Progenitor cell of endocrine pancreas (in vitro differentiated cells): ENCODE measurements around the gene TCP10L. TPM values are rescaled to one million over a fixed set of nuclear protein-coding genes. Genes with fewer than 3 reads are reported as not detected.
"Not testable (repeated sequence)": the region's sequence is repeated elsewhere in the genome, so short reads cannot be mapped to it uniquely, and the experiment has no call there.

Source experiments
- DNase-seq: peaks from one replicate; pipeline ENCODE4 v3.0.0; 2021; ENCODE audit warnings: low spot score; ENCODE audit not compliant: unreplicated experiment
- H3K27ac Mint-ChIP-seq: 2 replicates; pipeline ENCODE4 v1.8.0; 2021; ENCODE audit warnings: mild to moderate bottlenecking, moderate library complexity, mixed read lengths
- H3K27me3 Mint-ChIP-seq: 2 replicates; pipeline ENCODE4 v1.8.0; 2021; ENCODE audit warnings: mixed read lengths
- H3K36me3 Mint-ChIP-seq: 2 replicates; pipeline ENCODE4 v1.8.0; 2022; ENCODE audit warnings: mixed read lengths; ENCODE audit not compliant: insufficient read depth
- H3K4me1 Mint-ChIP-seq: 2 replicates; pipeline ENCODE4 v1.8.0; 2021; ENCODE audit warnings: low read depth, mixed read lengths
- H3K4me3 Mint-ChIP-seq: 2 replicates; pipeline ENCODE4 v1.8.0; 2021; ENCODE audit warnings: low read depth, mild to moderate bottlenecking, moderate library complexity, mixed read lengths
- H3K9me3 Mint-ChIP-seq: 2 replicates; pipeline ENCODE4 v1.8.0; 2021; ENCODE audit warnings: low read depth, mixed read lengths
- CTCF ChIP-seq: fragments of 200-600 bp; sonication (generic); IDR thresholded peaks from one replicate; pipeline ENCODE4 v1.5.0; 2021; ENCODE audit warnings: antibody characterized with exemption, mild to moderate bottlenecking; ENCODE audit not compliant: unreplicated experiment
- total RNA-seq: library from RNA; stranded (reverse); gene quantifications from 2 replicates; pipeline ENCODE4 v1.2.1, GENCODE V29; 2021

Gene TCP10L
- total RNA-seq, 1 donor from 2014 or later, result 3.2 TPM

- TF ChIP-seq CTCF, result no peak
- Mint-ChIP-seq H3K36me3 (peaks cover 11% of the 10 kb centered on the region), H3K27me3 (peaks cover 10% of the 10 kb centered on the region), H3K27ac (peak within 1 kb of the TSS; percentile 97), H3K4me1 (peaks cover 2% of the 10 kb centered on the region), H3K9me3 (no peaks in the 10 kb centered on the region), H3K4me3 (peak within 1 kb of the TSS; percentile 94)
- DNase-seq, result peak; percentile 59
These were observed 27.0 kb upstream of the TCP10L start, which contains the start of gene CFAP298 for GRCh38 chr21:32612075-32612998. CFAP298 (minus strand) TSS chr21:32612377; CDS start chr21:32612243, 134 bp downstream.

GRCh38 chr21:32611471-32611997 is 26.2 kb upstream of the TCP10L start:
- no peak for TF ChIP-seq CTCF
- Mint-ChIP-seq H3K4me3 (peak overlapping the region; percentile 94), H3K36me3 (peaks cover 14% of the 10 kb centered on the region), H3K27me3 (peaks cover 9% of the 10 kb centered on the region), H3K27ac (peak overlapping the region; percentile 97), H3K4me1 (peaks cover 2% of the 10 kb centered on the region), H3K9me3 (no peaks in the 10 kb centered on the region)
- DNase-seq, result no peak

GRCh38 chr21:32610940-32611339 is 25.6 kb upstream of the TCP10L start:
- not testable (repeated sequence) for H3K9me3 Mint-ChIP-seq, DNase-seq, H3K27me3 Mint-ChIP-seq, H3K4me1 Mint-ChIP-seq, H3K27ac Mint-ChIP-seq
- H3K36me3 Mint-ChIP-seq, result peaks cover 18% of the 10 kb centered on the region
- H3K4me3 Mint-ChIP-seq, result peak overlapping the region; percentile 64

- H3K27ac Mint-ChIP-seq, result no peak overlapping the region
- TF ChIP-seq CTCF, result no peak
- H3K9me3 Mint-ChIP-seq, result no peaks in the 10 kb centered on the region
- H3K27me3 Mint-ChIP-seq, result no peaks in the 10 kb centered on the region
- H3K4me3 Mint-ChIP-seq, result no peak overlapping the region
- no peak for DNase-seq
- peaks cover 2% of the 10 kb centered on the region for H3K4me1 Mint-ChIP-seq
- peaks cover 21% of the 10 kb centered on the region for H3K36me3 Mint-ChIP-seq
These were observed 23.5 kb upstream of the TCP10L start for GRCh38 chr21:32608851-32609250.

GRCh38 chr21:32605469-32605868 is 20.1 kb upstream of the TCP10L start:
- Mint-ChIP-seq H3K4me1 (no peaks in the 10 kb centered on the region), H3K36me3 (peaks cover 33% of the 10 kb centered on the region), H3K27ac (no peak overlapping the region), H3K27me3 (no peaks in the 10 kb centered on the region), H3K4me3 (no peak overlapping the region), H3K9me3 (no peaks in the 10 kb centered on the region)
- no peak for TF ChIP-seq CTCF
- no peak for DNase-seq
